Mammary epithelial cell (primary cell): ENCODE measurements around the gene ANXA2.

Experiments
- CTCF ChIP-seq, 2 donors: IDR thresholded peaks in 1 of 2; conservative IDR thresholded peaks in 1 of 2; 2 replicates each; pipeline ENCODE4 v1.5.1; 2011 to 2012; ENCODE audit warnings: inconsistent platforms in 2 of 2, low read length in 2 of 2, mild to moderate bottlenecking in 2 of 2, control low read depth in 1 of 2, low read depth in 1 of 2; ENCODE audit not compliant: insufficient read depth in 1 of 2; ENCODE audit errors: extremely low read depth in 1 of 2
- EZH2 ChIP-seq: IDR thresholded peaks from 2 replicates; pipeline ENCODE4 v1.6.1; 2012; ENCODE audit warnings: low read length, inconsistent platforms, borderline replicate concordance

GRCh38 chr15:60405399-60405798 is 7.6 kb upstream of the ANXA2 start:
- TF ChIP-seq CTCF (conservative IDR thresholded peaks at IDR 0.05 in 1 of 2, IDR thresholded peaks at IDR 0.05 in 1 of 2; ENCODE audit: extremely low read depth in 1 of 2, insufficient read depth in 1 of 2, low read depth in 1 of 2, low read length in 2 of 2) (no peak), EZH2 (no peak)
